Smooth muscle cell (in vitro differentiated cells): ENCODE measurements around the gene DERL2. TPM values are rescaled to one million over a fixed set of nuclear protein-coding genes. Genes with fewer than 3 reads are reported as not detected.

Experiments
- DNase-seq: peaks from one replicate; lab custom pipeline; 2025; ENCODE audit not compliant: unreplicated experiment; lab: John Stamatoyannopoulos, UW
- H2AFZ ChIP-seq: fragments of 200-600 bp; sonication (generic); 2 replicates; pipeline ENCODE4 v1.6.0; 2016; ENCODE audit warnings: antibody characterized with exemption, low read depth, mild to moderate bottlenecking
- H3F3A ChIP-seq: fragments of 200-600 bp; sonication (generic); 2 replicates; pipeline ENCODE4 v1.6.0; 2017; ENCODE audit warnings: antibody characterized with exemption, low read depth
- H3K27ac ChIP-seq: fragments of 200-600 bp; sonication (generic); 2 replicates; pipeline ENCODE4 v1.5.1; 2016; ENCODE audit warnings: low read depth, mild to moderate bottlenecking
- H3K27me3 ChIP-seq: fragments of 200-600 bp; sonication (generic); 2 replicates; pipeline ENCODE4 v1.6.1; 2016; ENCODE audit warnings: low read depth, mild to moderate bottlenecking
- H3K36me3 ChIP-seq: fragments of 200-600 bp; sonication (generic); 2 replicates; pipeline ENCODE4 v1.5.1; 2016; ENCODE audit warnings: low read depth
- H3K4me1 ChIP-seq: fragments of 200-600 bp; sonication (generic); 2 replicates; pipeline ENCODE4 v1.5.1; 2016; ENCODE audit warnings: low read depth
- H3K4me2 ChIP-seq: fragments of 200-600 bp; sonication (generic); 2 replicates; pipeline ENCODE4 v1.6.0; 2016; ENCODE audit warnings: mild to moderate bottlenecking
- H3K4me3 ChIP-seq: fragments of 200-600 bp; sonication (generic); 2 replicates; pipeline ENCODE4 v1.5.1; 2016; ENCODE audit warnings: mild to moderate bottlenecking
- H3K79me2 ChIP-seq: fragments of 200-600 bp; sonication (generic); 2 replicates; pipeline ENCODE4 v1.6.0; 2016; ENCODE audit warnings: low read depth, mild to moderate bottlenecking
- H3K9ac ChIP-seq: fragments of 200-600 bp; sonication (generic); 2 replicates; pipeline ENCODE4 v1.6.0; 2016; ENCODE audit warnings: low read depth
- H3K9me3 ChIP-seq: fragments of 200-600 bp; sonication (generic); replicated peaks from 2 replicates; pipeline ENCODE4 v1.5.1; 2016; ENCODE audit warnings: low read depth
- H4K20me1 ChIP-seq: fragments of 200-600 bp; sonication (generic); 2 replicates; pipeline ENCODE4 v1.6.0; 2016; ENCODE audit warnings: low read depth
- WGBS: methylation state at CpG from one replicate; pipeline ENCODE4 v1.1.7; 2016; ENCODE audit warnings: low lambda C conversion rate; 5-methylcytosine and 5-hydroxymethylcytosine counted together
- polyA plus RNA-seq: library from polyadenylated mRNA; unstranded; fragments of >200 nt; fragmentation: Nextera tagmentation; extraction: Ambion mirVana; gene quantifications from 2 replicates; pipeline ENCODE4 v1.2.1, GENCODE V29; 2016
- total RNA-seq: library from RNA; depleted of rRNA; stranded (reverse); fragments of >200 nt; gene quantifications from 2 replicates; pipeline ENCODE4 v1.2.3, GENCODE V29; 2014
- TF ChIP-seq, protein P1 (sequence below): fragments of 200-600 bp; sonication (generic); IDR thresholded peaks from 2 replicates; pipeline ENCODE4 v1.5.1; 2017; ENCODE audit warnings: borderline replicate concordance, mild to moderate bottlenecking, antibody characterized with exemption; ENCODE audit not compliant: insufficient read depth, poor library complexity, severe bottlenecking

DERL2 gene
- total RNA-seq, result 65.3 and 81.3 TPM in 2 replicates
- polyA plus RNA-seq, result 152 and 162 TPM in 2 replicates

DNA sequence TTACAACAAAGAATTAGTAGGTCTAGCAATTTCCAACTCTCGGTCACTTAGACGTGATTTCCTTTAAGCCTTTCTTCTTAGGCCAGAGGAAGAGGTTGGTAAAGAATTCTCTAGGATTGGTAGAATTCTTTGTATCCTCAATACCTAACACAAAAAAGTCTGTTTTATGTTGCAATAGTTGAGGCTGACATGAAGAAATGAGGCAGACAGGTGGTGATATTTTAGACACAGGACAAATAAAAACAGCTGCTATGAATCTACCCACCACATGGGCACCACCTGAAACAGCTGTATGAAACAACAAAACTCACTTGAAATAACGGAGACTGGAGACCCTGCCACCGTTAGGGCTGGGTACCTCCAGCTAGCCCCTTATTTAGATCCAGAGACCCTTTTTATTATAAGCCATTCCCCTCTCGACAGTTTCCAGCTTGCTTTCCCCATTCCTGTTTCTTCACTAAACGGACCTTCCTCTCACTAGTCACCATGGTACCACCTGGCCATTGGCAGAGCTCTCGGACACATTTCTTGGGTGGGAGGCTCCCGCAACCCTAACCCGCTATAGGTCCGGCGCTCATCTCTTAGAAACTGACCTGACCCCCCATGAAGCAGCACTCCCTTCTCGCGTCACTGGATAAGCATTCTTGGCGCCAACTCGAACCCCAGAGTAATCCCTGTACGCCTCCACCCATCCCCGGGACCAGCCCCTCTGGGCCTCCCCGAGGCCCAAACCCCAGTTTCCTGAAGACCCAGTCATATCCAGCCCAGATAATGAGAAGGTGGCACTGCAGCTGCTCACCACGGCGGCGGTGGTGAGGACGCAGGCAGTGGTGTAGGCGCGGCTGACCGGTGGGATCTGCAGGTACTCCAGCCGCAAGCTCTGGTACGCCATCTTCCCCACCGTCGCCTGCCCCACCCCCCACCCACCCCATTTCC lies at the start of gene DERL2:
DERL2 (minus strand) TSS at position 909 of the 936 bp plus-strand sequence; CDS start at position 892, 17 bp downstream.
- Histone ChIP-seq H3K4me1 (peaks cover 18% of the 10 kb centered on the region), H2AFZ (peak within 1 kb of the TSS; percentile 84), H3K9me3 (no peaks in the 10 kb centered on the region), H4K20me1 (no peaks in the 10 kb centered on the region), H3K9ac (peak within 1 kb of the TSS; percentile 95), H3F3A (peaks cover 12% of the 10 kb centered on the region), H3K4me2 (peak within 1 kb of the TSS; percentile 92), H3K79me2 (peaks cover 70% of the 10 kb centered on the region), H3K36me3 (peaks cover 3% of the 10 kb centered on the region), H3K27ac (peak within 1 kb of the TSS; percentile 98), H3K27me3 (no peaks in the 10 kb centered on the region), H3K4me3 (peak within 1 kb of the TSS; percentile 98)
- TF ChIP-seq, protein P1, sequence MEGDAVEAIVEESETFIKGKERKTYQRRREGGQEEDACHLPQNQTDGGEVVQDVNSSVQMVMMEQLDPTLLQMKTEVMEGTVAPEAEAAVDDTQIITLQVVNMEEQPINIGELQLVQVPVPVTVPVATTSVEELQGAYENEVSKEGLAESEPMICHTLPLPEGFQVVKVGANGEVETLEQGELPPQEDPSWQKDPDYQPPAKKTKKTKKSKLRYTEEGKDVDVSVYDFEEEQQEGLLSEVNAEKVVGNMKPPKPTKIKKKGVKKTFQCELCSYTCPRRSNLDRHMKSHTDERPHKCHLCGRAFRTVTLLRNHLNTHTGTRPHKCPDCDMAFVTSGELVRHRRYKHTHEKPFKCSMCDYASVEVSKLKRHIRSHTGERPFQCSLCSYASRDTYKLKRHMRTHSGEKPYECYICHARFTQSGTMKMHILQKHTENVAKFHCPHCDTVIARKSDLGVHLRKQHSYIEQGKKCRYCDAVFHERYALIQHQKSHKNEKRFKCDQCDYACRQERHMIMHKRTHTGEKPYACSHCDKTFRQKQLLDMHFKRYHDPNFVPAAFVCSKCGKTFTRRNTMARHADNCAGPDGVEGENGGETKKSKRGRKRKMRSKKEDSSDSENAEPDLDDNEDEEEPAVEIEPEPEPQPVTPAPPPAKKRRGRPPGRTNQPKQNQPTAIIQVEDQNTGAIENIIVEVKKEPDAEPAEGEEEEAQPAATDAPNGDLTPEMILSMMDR, result no peak
- WGBS, result 7% methylated on average over 24 of the region's 29 CpGs
- DNase-seq, result no peak

- H3K9ac ChIP-seq, result no peak overlapping the region
- H3K79me2 ChIP-seq, result no peaks in the 10 kb centered on the region
- no peaks in the 10 kb centered on the region for H3K36me3 ChIP-seq
- H2AFZ ChIP-seq, result no peak overlapping the region
- H3K27ac ChIP-seq, result no peak overlapping the region
- H3K27me3 ChIP-seq, result no peaks in the 10 kb centered on the region
- no peaks in the 10 kb centered on the region for H4K20me1 ChIP-seq
- H3K9me3 ChIP-seq, result no peaks in the 10 kb centered on the region
- DNase-seq, result no peak
- H3K4me2 ChIP-seq, result no peak overlapping the region
- no peak overlapping the region for H3K4me3 ChIP-seq
- TF ChIP-seq, protein P1, result no peak
- WGBS, result 90% methylated on average over 2 of the region's 2 CpGs
- no peaks in the 10 kb centered on the region for H3K4me1 ChIP-seq
- H3F3A ChIP-seq, result no peaks in the 10 kb centered on the region
Measured at GRCh38 chr17:5535436-5535835, 49.5 kb upstream of the DERL2 start.

- H3K4me3 ChIP-seq, result no peak overlapping the region
Measured at GRCh38 chr17:5533486-5534315, 47.7 kb upstream of the DERL2 start.

More at GRCh38 chr17:5533486-5534315, 47.7 kb upstream of the DERL2 start:
- Histone ChIP-seq H3K27me3 (no peaks in the 10 kb centered on the region), H4K20me1 (no peaks in the 10 kb centered on the region), H3K27ac (no peak overlapping the region), H3K9ac (no peak overlapping the region), H3K79me2 (no peaks in the 10 kb centered on the region), H2AFZ (no peak overlapping the region), H3F3A (no peaks in the 10 kb centered on the region), H3K4me2 (no peak overlapping the region), H3K36me3 (no peaks in the 10 kb centered on the region), H3K4me1 (no peaks in the 10 kb centered on the region), H3K9me3 (no peaks in the 10 kb centered on the region)
- DNase-seq, result no peak
- WGBS, result 83% methylated on average over 18 of the region's 18 CpGs
- TF ChIP-seq, protein P1, result no peak
